Measurements from ENCODE around the gene CLDN12. TPM values are rescaled to one million over a fixed set of nuclear protein-coding genes. Genes with fewer than 3 reads are reported as not detected.

The CLDN12 gene
- total and polyA plus RNA-seq, 2 of the 13 experiments (the other 11 are each of a cell fraction or from before 2014, with no cell fraction given), result 44.1 to 114 TPM

- no peaks in the 10 kb centered on the region for H3K9me3 ChIP-seq (ENCODE audit: low read length)
- no TSS peak for BruUV-seq (replicated peaks)
- H3K79me2 ChIP-seq (ENCODE audit: insufficient read depth, low read length), result no peaks in the 10 kb centered on the region
- H2AFZ ChIP-seq (ENCODE audit: low read length), result no peak overlapping the region
- no peaks in the 10 kb centered on the region for H3K4me1 ChIP-seq (ENCODE audit: insufficient read depth, low read length)
- no peaks in the 10 kb centered on the region for H3K27me3 ChIP-seq (ENCODE audit: control insufficient read depth in 1 of 2, insufficient read depth in 2 of 2, low read length in 2 of 2)
- DNase-seq (ENCODE audit: low spot score), result no peak
- in situ Hi-C loops (cut with HindIII; ENCODE audit: extremely low pct_ligation_motif_present, low pct_unique_long_range_greater_than_20kb), result no loop called here
- no peak overlapping the region for H3K4me2 ChIP-seq (ENCODE audit: low read depth, low read length)
- H3K36me3 ChIP-seq (replicated peaks in 1 of 2; ENCODE audit: control insufficient read depth in 1 of 2, insufficient read depth in 2 of 2, low read length in 2 of 2), result no peaks in the 10 kb centered on the region
- 72% methylated on average over 4 of the region's 4 CpGs for WGBS (ENCODE audit: low lambda C conversion rate)
- POLR2A ChIA-PET, result no interaction called here
- TF ChIP-seq ZNF614 (CRISPR knock-in tag; IDR thresholded peaks at IDR 0.05; ENCODE audit: borderline replicate concordance) (no peak), CEBPB (IDR thresholded peaks at IDR 0.05; ENCODE audit: borderline replicate concordance, low read depth, low read length) (no peak), CTCF (CRISPR knock-in tag; IDR thresholded peaks at IDR 0.05) (no peak), ZNF782 (CRISPR knock-in tag; IDR thresholded peaks at IDR 0.05; ENCODE audit: borderline replicate concordance) (no peak), HES4 (CRISPR knock-in tag; IDR thresholded peaks at IDR 0.05; ENCODE audit: borderline replicate concordance) (no peak), GLMP (CRISPR knock-in tag; IDR thresholded peaks at IDR 0.05; ENCODE audit: borderline replicate concordance) (no peak), ZNF468 (CRISPR knock-in tag; IDR thresholded peaks at IDR 0.05) (no peak), HCFC1 (IDR thresholded peaks at IDR 0.05; ENCODE audit: low read depth, low read length) (no peak), KIAA2018 (CRISPR knock-in tag; IDR thresholded peaks at IDR 0.05; ENCODE audit: borderline replicate concordance) (no peak), FOXO4 (CRISPR knock-in tag; conservative IDR thresholded peaks at IDR 0.05) (no peak), ZNF850 (CRISPR knock-in tag; conservative IDR thresholded peaks at IDR 0.05) (no peak), TBX3 (IDR thresholded peaks at IDR 0.05; ENCODE audit: borderline replicate concordance) (no peak), ZNF619 (CRISPR knock-in tag; IDR thresholded peaks at IDR 0.05) (no peak)
- H3K27ac ChIP-seq (ENCODE audit: extremely low read length, insufficient read depth, low read length), result no peak overlapping the region
- no peak overlapping the region for H3K9ac ChIP-seq (ENCODE audit: insufficient read depth, low read depth, low read length)
- FAIRE-seq, result no peak
- intact Hi-C loops (cut with micrococcal nuclease; ENCODE audit: unreplicated experiment), result no loop called here
- no peak for ATAC-seq
- H4K20me1 ChIP-seq (ENCODE audit: insufficient read depth, low read length), result no peaks in the 10 kb centered on the region
- H3K4me3 ChIP-seq (replicated peaks in 1 of 3; ENCODE audit: insufficient read depth in 1 of 3, low read depth in 2 of 3, low read length in 3 of 3), result no peak overlapping the region
- CTCF ChIA-PET (ENCODE audit: low intra/inter-chr PET ratio, low total read pairs), result no interaction called here
Observed at GRCh38 chr7:90396420-90396819, 6.8 kb upstream of the CLDN12 start.

Measured in HepG2 (cell line).